ENCODE measurements around the gene DDC.

Gene DDC

GRCh38 chr7:50450590-50451032 lies 114.6 kb downstream of the DDC start:
- DNase-seq: no peak

DNA sequence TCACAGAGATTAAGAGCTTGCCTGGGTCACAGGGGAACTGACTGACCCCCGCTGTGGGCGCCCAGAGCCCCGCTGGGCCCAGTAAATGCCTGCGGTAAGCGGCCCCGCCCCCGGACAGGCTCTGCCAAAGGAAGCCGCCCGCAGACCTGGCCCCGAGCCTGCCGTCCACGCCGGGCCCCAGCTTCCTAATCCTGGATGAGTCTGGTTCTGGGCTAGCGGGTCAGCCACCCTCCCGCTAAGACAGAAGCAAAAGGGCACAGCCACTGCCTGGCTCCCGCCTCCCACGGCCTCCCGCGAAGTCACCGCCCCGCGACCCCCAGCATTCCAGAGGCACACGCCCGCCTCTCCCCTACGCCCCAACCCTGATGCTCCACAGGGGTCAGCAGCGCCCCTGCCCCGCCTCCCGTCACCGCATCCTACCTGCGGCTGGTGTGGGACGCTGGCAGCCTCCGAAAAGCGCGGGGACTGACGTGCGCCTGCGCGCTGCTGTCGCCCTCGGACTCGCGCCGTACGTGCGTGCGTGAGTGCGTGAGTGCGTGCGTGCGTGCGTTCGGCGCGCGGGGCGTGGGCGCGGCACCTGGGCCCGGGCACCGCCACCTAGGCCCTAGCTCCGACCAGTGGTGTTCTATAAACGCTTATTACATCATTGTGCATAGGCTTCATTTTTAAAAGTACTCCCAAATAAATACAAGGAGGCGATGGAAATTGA lies 115.2 kb downstream of the DDC start, which contains the start of gene FIGNL1:
Gene FIGNL1, minus strand, starts transcription at position 470 of the 709 bp plus-strand sequence. CDS start 3,063 bp downstream, outside the sequence.
- peak; percentile 73 for DNase-seq

GRCh38 chr7:50449501-50449880 lies 115.7 kb downstream of the DDC start:
- no peak for DNase-seq

DNA sequence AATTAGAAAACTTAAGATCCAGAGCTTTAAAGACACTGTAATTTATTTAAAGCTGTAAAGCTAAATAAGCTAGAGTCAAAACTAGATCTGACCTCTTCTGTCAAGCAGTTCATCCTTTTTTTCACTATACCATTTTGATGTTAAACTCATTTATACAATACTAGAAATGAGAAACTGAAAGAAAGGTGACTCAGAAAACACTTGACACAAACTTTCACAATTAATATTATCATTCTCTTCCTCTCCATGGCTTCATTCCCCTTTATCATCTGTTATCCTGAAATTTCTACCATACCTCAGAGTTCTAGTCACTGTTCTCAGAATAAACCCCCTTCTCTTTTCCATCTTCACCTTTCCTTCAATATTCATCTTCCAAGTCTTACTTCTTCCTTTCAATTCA lies 116.4 kb downstream of the DDC start:
- no peak for DNase-seq

DNA sequence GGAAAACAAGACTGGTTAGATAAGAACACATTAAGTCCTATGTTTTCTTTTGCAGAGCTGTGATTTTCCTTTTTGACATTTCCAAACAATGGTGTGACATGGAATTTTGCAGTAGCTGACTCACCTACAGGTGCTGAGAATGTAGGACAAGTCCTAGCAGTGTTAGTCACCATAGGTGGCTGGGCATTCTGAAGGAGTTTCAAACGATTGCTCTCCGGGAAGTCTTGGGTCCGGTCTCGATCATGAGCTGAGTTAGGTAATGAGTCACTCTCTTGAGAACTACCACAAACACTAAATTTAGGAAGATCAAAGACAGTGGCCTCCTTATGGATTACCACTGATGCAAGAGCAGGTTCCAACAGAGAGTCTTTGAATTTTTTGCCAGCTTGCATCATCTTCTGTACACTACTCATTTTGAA lies 118.7 kb downstream of the DDC start:
- DNase-seq: no peak

DNA sequence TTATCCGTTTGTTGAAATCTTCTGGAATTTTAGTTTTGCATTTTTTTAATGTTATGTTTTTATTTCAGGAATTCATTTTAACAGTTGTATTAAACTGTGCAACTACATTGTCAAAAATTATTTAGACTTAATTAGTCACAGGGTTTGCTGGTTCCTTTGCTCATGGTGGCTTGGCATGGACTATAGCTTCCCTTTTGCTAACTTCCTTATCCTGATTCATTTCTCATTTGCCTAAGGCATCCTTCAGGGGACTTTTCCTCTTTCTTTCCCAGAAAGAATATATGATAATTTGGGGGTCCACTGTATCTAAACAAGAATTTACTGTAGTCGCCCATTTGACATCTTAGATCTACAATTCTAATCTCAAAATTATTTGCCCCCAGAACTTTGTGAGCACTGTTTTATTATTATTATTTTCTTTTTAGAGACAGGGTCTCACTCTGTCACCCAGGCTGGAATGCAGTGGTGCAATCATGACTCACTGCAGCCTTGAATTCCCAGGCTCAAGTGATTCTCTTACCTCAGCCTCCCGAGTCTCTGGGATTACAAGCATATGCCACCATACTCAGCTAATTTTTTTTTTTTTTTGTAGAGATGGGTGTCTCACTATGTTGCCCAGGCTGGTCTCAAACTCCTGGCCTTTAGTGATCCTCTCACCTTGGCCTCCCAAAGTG lies 128.9 kb downstream of the DDC start:
- DNase-seq: no peak

DNA sequence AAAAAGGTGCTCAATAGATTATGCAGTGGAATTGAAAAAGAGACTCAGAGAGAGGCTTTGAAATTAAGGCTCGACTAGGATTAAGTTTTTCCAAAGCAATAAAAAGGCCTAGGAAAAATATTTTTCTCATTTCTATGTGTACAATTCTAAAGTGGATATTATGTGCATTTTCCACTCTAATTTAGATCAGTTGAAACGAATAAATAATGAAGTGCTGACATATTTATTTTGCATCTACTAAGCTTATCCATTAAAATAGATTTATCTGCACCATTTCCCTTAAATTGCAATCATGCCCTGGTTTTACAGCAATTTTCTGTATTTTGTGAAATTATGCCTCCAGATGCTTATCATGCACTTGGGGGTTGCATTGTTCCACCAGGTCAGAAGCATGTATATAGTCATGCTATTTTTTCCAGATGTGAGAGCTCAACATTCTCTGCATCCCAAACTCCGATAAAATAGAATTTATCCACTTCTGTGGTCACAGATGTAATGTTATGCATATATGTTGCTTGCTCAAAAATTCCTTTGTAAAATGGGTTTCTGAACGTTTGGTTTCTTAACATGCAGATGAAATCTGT lies 133.4 kb downstream of the DDC start:
- no peak for DNase-seq

DNA sequence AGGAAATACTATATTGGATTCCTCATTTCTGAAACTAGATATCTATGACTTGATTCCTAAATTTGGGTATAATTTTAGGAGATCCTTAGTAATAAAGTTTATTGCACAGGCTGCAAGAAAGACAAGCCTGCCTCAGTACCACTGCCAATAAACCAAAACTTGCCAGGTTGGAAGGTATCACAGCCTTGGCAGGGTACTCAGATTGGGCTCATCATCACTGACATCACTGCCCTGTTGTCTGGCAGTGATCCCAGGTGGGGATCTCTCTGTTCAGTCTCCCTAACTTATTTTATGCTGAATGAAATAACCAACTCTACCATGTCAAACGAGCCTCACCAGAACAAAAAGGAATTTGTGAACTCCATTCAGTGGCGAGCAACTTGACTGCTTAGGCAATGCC lies 133.9 kb downstream of the DDC start:
- no peak for DNase-seq

DNA sequence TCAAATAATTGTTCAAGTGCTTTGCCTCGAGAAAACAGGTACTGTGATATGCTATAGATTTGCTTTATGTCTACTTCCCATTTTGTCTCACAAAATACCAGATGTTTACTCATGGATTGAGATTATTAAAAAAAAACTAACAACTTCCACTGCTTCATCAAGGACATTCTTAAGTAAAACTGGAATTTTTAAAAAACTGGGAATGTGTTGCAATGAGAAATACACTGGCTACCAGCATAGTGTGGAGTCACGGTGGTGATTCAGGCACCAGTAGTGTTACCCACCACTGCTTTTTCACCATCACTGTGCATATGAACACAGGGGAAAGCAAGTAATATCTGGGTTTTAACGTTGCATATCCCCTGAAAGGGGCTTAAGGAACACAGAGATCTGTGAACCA lies 136.3 kb downstream of the DDC start:
- DNase-seq: no peak

- no peak for DNase-seq
Measured at GRCh38 chr7:50427518-50427917, 137.7 kb downstream of the DDC start.

DNA sequence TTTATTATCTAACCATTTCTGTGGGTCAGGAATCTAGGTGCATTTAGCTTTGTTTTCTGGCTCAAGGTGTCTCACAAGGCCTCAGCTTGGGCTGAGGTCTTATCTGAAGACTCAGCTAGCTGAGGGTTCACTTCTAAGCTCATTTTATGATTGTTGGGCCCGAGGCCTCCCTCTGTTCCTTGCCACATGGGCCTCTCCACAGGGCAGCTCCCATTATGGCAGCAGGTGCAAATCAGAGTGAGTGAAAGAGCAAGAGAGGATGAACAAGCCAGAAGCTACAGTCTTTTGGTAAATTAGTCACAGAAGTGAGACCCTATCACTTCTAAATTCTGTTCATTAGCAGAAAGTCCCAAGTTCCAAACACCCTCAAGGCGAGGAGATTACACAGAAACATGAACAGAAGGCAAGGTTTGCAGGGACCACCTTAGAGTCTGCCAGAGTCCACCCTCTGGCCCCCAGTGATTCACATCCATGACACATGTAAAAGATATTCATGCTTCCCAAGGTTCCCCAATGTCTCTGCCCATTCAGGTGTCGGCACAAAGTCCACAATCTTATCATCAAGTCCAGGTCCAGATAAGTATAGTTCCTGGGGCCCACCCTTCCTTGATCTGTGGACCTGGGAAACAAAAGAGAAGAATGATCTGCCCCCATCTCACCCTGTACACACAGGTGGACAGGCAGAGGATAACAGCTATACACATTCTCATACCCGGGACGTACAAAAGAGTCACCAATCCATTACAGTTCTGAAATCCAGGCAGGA lies 138.7 kb downstream of the DDC start:
- DNase-seq: no peak

- no peak for DNase-seq
Measured at GRCh38 chr7:50425318-50425717, 139.9 kb downstream of the DDC start.

DNA sequence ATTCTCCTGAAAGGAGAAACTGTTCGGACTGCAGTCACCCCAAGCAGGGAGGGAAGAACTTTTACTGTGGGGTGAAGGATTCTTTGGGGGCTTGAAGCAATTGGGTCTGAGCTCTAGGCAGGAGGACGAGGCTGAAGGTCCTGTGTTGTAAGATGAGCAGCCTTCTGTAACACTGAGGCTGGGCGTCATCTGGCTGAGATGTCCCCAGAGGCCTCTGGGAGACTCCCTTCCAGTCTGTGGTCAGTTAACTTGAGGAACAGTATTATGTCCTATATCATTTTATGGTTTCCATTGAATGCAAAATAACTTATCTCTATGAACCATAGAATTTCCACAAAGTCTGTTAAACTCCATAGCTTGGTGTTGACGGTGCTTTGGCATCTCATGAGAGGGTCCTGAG lies 141.3 kb downstream of the DDC start:
- no peak for DNase-seq

GRCh38 chr7:50422858-50423257 lies 142.3 kb downstream of the DDC start:
- no peak for DNase-seq

GRCh38 chr7:50421043-50421442 lies 144.2 kb downstream of the DDC start:
- DNase-seq: no peak

DNA sequence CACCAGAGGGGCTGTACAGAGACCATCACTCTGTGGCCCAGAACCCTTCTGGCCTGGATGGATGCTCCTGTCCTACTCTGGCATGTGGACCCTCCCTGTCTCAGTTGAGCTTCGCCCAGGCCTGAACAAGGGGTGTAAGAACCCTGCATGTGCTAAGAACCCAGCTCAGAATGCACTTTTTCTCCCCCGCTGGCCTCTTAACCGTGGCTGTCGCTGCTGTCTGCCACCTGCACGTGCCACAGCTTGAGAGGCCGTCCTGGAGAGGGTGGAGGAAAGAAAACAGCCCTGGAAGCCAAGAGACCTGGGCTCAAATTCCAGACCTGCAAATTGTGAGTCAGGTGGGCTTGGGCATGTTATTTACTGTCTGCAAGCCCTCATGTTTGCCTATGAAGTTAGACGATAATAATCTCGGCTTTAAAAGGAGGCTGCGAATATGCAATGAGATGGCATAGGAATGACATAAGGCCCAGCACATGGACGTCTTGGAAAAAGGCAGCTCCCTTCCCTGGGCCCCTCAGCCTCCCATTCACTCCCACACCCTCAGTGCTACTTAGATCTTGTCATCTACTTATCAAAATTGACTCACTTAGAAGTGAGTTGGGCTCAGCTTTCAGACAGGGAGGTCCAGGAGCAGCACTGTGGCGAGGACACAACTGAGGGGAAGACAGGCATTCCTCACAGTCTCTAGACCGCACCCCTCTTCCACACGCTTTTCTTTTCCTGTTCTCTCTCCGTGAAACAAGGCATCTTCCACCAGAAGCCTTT lies 146.5 kb downstream of the DDC start:
- no peak for DNase-seq

- DNase-seq: peak; percentile 50
Measured at GRCh38 chr7:50418086-50418515, 147.1 kb downstream of the DDC start.

GRCh38 chr7:50416527-50417182 lies 148.6 kb downstream of the DDC start:
- no peak for DNase-seq

DNA sequence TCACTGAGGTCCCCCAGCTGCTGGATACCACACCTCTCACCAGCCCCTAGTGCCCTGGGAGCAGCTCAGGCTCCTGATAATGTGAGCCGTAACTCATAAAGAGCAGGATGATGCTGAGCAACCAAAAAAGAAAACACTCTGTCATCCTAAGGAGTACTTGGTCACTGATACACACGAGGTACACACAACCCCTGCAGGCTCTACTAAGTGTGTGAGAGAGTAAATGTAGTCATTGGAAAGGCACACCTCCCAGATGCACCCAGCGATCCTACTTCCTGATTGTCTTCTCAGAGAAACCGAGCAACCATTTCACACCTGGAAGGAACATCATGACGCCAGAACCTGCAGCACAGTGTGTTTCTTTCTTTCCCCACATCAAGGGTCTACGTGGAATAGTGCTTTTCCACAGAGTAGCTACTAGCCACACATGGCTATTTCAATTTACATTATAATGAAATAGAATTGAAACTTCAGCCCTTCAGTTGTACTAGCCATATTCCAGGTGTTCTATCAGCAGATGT lies 149.3 kb downstream of the DDC start:
- DNase-seq: no peak

DNA sequence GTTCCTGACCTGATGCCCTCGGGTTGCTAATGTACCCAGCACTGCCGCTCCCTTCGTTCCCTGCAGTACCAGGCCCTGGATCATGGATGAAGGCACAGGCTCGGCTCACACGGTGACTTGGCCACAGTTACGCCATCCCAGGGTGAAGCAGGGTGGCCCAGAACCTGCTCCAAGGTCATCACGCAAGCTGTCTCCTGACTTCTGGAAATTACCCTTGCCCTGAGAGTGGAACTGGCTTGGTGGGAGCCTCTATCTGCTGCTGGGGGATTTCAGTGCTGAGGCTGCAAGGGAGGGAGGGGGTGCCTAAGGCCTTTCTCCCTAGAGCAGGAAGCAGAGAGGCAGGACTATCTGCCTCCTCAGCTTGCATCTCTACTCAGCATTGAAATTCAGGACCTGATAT lies 151.6 kb downstream of the DDC start:
- DNase-seq: no peak

GRCh38 chr7:50412973-50413372 lies 152.2 kb downstream of the DDC start:
- no peak for DNase-seq

DNA sequence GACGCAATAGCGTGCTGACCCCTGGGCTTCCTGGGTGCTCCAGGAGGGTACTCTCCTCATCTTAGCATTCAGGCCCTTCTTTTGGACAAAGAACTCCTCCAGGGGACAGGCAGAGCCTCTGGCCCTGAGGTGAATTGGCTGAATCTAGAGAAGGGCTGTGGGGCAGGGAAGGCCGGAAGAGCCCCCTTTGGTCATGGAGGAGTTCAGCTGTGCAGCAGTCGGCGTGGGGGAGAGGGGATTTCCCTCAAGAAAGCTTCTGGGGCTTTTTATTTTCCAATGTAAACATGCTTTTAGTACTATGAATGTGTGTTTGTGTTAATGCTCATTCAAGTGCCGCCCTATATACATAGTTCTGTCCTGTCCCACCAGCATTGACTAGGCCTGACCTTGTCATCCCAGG lies 153.9 kb downstream of the DDC start:
- no peak for DNase-seq

All from activated CD4-positive, alpha-beta T cell treated with anti-CD3 and anti-CD28 coated beads for 1 hour (primary cell).